ENCODE measurements around the gene SLC5A5. TPM values are rescaled to one million over a fixed set of nuclear protein-coding genes. Genes with fewer than 3 reads are reported as not detected.
"Not testable (repeated sequence)": the region's sequence is repeated elsewhere in the genome, so short reads cannot be mapped to it uniquely, and the experiment has no call there.

SLC5A5 gene
- total RNA-seq, 1 donor from 2014 or later = not detected

DNA sequence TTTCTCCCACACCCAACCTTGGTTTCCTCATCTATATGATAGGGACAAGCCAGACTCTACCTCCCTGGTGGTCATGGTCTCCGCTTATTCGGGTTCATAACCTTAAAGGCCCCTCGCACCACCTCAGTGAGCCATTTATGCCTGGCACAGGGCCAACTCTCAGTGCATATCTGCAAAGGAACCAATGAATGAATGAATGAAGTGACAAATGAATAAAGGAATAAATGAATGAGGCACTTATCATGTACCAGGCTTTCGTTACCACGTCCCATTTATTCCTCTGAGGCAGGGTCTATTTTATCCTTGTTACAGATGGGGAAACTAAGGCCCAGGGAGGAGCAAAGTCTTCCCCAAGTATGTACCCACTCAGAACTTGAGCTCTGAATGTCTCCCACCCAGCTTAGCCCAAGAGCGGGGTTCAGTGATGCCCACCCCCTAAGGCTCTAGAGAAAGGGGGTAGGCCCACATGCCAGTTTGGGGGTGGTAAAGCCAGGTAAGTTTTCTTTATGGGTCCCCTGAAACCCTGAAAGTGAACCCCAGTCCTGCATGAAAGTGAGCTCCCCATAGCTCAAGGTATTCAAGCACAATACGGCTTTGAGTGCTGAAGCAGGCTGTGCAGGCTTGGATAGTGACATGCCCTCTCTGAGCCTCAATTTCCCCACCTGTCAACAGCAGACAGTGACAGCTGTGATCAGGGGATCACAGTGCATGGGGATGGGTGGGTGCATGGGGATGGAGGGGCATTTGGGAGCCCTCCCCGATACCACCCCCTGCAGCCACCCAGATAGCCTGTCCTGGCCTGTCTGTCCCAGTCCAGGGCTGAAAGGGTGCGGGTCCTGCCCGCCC, 490 bp upstream of the SLC5A5 start:
- no peak for DNase-seq (ENCODE audit: low read depth in 2 of 2)

DNA sequence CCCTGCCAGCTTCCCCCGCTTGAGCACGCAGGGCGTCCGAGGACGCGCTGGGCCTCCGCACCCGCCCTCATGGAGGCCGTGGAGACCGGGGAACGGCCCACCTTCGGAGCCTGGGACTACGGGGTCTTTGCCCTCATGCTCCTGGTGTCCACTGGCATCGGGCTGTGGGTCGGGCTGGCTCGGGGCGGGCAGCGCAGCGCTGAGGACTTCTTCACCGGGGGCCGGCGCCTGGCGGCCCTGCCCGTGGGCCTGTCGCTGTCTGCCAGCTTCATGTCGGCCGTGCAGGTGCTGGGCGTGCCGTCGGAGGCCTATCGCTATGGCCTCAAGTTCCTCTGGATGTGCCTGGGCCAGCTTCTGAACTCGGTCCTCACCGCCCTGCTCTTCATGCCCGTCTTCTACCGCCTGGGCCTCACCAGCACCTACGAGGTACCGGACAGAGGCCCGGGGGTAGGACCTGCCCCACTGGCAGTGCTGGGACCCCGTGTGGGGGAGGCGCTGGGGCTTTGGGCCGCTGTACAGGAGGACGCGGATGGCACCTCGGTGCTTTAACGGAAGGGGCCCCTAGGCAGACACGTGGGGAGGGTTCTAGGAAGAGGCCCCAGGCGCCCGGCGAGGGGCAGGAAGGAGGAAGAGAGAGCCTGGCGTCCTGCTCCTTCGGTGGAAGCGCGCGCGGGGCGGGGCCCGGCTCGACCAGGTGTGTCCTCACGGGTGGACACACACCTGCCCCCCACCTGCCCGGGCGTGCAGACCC, 681 bp downstream of the SLC5A5 start:
- no peak for DNase-seq (ENCODE audit: low read depth in 2 of 2)

DNA sequence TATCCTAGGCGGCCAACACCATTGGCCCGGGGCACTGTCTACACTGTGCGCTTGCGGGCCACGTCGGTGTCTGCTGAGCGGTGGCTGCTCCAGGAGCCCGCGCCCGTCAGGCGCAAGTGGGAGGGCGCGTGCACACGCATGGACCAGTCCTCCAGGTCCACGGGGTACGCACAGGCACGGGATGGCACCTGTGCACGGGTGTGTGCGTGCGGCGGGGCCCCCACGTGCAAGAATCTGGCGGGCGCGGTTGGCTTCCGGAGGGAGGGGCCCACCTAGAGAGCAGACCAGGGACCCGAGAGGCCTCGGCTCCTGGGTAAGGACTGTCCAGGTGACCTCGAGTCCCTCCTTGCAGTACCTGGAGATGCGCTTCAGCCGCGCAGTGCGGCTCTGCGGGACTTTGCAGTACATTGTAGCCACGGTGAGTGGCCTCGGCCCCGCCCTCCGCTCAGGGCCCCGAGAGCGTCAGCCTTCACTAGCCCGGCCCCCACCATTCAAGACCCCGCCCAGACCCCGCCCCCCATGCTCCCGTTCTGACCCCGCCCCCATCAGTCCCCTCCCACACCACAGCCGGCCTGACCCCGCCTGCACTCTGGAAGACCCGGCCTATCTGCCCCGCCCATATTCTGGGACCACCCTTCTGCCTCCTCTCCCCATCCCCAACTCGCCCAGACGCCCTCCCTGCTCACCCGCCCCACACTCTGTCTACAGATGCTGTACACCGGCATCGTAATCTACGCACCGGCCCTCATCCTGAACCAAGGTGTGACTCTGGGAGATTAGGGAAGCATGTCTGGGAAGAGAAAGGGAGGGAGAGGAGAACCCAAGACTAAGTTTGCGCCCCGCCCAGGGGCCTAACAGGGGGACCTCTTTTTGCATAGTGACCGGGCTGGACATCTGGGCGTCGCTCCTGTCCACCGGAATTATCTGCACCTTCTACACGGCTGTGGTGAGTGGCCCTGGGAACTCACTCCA, 2.3 kb downstream of the SLC5A5 start:
- DNase-seq (ENCODE audit: low read depth in 2 of 2) = peak in 1 of 2 donors; percentile 28

DNA sequence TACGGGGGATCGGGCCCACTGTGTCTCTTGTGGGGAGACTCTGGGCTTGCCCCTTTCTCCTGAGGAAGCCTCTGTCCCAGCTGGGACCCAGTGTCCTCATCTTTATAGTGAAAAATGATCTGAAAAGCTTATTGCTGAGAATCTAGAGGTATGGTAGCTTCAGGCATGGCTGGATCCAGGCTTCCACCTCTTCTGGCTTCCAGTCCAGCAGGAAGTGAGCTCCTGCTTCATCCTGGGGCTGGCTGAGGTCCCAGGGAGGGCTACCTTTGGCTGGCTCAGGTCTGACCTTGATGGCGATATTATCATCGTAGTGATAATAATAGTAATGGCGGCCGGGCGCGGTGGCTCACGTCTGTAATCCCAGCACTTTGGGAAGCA, 3.0 kb downstream of the SLC5A5 start:
- no peak for DNase-seq (ENCODE audit: low read depth in 2 of 2)

DNA sequence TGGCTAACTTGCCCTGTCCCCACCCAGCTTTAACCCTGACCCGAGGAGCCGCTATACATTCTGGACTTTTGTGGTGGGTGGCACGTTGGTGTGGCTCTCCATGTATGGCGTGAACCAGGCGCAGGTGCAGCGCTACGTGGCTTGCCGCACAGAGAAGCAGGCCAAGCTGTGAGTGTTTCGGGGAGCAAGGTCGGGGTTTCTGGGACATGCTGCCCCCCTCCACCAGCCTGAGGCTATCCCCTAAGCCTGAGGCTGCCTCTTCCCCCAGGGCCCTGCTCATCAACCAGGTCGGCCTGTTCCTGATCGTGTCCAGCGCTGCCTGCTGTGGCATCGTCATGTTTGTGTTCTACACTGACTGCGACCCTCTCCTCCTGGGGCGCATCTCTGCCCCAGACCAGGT, 6.0 kb downstream of the SLC5A5 start:
- no peak for DNase-seq (ENCODE audit: low read depth in 2 of 2)

DNA sequence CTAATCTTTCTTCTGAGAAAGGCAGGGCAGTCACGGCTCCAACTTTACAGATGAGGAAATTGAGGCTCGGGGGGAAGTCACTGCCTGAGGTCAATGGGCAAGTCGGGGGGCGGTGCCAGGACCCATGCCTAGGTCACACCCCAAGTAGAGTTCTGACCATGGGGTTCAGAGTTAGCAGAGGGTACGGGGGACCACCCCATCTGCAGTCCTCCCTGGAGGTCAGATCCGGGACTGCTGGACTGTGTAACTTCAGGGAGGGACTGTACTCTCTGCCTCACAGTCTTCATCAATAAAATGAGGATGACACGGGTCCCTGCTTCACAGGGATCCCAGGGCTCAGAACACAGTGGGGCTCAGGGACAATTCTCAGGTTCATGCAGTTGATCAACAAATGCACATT, 7.7 kb downstream of the SLC5A5 start:
- DNase-seq (ENCODE audit: low read depth in 2 of 2) = no peak

DNA sequence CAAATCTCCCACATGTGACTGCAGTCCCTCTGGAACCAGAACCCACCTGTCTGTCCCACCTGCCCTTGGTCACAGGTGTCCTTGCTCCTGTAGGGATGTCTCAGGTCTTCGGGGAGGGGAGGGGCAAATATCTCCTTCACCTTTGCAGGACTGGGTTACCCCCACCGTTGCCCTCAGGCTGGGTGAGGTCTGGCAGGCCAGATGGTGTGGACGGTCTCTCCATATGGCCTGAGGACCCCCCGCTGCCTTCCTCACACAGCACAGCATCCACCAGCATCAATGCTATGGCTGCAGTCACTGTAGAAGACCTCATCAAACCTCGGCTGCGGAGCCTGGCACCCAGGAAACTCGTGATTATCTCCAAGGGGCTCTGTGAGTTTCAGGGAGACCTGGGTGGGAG, 10.0 kb downstream of the SLC5A5 start:
- DNase-seq (ENCODE audit: low read depth in 2 of 2) = no peak

DNA sequence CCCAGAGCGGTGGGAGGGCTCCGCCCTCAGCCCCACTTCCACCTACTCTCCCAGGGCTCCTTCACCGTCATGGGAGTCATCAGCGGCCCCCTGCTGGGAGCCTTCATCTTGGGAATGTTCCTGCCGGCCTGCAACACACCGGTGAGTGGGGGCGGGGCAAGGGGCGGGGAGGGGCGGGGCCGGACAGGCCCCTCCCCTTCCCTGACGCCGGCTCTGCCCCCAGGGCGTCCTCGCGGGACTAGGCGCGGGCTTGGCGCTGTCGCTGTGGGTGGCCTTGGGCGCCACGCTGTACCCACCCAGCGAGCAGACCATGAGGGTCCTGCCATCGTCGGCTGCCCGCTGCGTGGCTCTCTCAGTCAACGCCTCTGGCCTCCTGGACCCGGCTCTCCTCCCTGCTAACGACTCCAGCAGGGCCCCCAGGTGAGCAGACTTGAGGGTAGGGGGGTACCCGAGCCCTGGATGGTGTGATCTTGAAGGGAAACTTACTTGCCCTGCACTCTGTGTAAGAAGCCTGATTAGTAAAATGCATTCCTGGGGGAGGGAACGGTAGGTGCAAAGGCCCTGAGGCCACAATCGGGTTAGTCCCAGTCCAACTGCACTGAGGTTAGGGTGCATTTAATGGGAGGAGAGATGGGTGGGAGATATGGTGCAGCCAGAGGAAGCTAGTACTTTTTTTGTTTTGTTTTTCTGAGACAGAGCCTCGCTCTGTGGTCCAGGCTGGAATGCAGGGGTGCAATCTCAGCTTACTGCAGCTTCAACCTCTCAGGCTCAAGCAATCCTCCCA, 12.1 kb downstream of the SLC5A5 start:
- no peak for DNase-seq (ENCODE audit: low read depth in 2 of 2)

DNA sequence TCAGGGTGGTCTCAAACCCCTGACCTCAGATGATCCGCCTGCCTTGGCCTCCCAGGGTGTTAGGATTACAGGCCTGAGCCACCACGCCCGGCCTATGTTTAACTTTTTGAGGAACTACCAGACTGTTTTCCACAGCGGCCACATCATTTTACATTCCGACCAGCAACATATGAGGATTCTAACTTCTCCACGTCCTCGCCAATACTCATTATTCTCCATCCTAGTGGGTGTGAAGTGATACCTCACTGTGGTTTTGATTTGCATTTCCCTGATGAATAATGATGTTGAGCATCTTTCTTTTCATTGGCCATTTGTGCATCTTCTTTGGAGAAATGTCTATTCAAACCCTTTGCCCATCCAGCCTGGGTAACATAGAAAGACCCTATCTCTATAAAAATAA, 14.8 kb downstream of the SLC5A5 start:
- no peak for DNase-seq (ENCODE audit: low read depth in 2 of 2)

DNA sequence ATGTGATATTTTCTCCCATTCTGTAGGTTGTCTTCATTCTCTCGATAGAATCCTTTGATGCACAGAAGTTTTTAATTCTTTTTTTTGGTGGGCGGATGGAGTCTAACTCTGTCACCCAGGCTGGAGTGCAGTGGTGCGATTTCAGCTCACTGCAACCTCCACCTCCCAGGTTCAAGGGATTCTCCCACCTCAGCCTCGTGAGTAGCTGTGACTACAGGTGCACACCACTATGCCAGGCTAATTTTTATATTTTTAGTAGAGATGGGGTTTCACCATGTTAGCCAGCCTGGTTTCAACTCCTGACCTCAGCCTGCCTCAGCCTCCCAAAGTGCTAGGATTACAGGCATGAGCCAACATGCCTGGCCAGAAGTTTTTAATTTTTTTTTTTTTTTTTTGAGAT, 15.5 kb downstream of the SLC5A5 start:
- DNase-seq (ENCODE audit: low read depth in 2 of 2) = not testable (repeated sequence)

DNA sequence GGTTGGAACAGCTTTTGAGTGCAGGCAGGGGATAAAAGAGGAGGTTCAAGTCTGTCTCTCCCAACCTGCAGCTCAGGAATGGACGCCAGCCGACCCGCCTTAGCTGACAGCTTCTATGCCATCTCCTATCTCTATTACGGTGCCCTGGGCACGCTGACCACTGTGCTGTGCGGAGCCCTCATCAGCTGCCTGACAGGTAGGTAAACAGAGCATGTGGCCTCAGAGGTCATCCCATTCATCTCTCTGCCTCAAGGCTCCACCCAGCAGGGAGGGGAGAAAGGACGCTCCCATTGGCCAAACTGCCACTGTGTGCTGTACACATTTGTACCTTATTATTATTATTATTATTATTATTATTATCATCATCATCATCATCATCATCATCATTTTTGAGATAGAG, 16.5 kb downstream of the SLC5A5 start:
- DNase-seq (ENCODE audit: low read depth in 2 of 2) = no peak

DNA sequence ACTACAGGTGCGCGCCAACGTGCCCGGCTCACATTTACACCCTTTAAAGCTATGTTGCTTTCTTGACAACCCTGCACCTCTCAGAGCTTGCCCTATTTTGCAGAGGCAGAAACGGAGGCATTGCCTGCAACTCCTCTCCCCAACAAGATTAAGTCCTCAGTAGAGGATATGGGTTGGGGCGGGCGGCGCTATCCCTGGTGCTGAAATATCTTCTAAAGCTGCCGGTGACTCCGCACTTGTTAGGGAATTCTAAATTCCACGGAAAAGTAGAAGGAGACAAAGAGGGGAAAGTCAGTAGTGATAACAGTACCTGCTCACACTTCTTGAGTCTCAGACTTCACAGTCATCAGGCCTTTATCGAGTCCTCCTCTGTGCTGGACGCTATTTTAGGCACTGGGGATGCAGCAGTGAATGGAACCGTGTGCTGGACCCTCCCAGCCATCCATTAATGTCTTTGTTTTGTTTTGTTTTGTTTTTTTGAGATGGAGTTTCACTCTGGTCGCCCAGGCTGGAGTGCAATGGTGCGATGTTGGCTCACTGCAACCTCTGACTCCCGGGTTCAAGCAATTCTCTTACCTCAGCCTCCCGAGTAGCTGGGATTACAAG, 18.0 kb downstream of the SLC5A5 start:
- DNase-seq (ENCODE audit: low read depth in 2 of 2) = peak; percentile 57 to 60

DNA sequence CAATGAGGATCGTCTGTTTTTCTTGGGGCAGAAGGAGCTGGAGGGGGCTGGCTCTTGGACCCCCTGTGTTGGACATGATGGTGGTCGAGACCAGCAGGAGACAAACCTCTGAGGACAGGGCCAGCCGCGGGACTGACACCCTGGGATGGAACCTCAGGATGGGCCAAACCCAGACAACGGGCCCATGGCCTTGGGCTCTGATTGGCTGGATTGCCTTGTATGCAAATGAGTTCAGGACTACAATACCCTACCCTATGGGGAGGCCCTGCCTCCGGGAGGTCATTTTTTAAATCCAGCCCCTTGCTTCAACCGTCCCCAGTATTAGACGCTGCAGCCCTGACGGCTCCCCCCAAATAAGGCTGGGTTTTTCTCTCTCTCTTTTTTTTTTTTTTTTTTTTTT, 22.0 kb downstream of the SLC5A5 start:
- DNase-seq (ENCODE audit: low read depth in 2 of 2) = no peak

DNA sequence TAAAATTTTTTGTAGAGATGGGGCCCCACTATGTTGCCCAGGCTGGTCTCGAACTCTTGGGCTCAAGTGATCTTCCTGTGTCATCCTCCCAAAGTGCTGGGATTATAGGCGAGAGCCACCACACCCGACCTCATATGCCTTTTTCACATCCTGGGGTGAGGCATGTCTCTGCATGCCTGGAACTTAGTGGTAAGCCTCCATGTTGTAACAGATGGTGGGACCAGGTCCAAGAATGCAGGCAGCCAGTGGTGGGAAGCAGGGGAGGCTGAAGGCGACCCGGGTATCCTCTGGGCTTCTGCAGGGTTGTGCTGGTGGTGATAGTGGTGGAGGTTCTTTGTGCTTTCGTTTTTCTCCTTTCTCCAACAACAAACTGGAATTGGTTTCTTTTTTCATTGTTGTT, 31.0 kb downstream of the SLC5A5 start:
- DNase-seq (ENCODE audit: low read depth in 2 of 2) = peak in 1 of 2 donors; percentile 34

DNA sequence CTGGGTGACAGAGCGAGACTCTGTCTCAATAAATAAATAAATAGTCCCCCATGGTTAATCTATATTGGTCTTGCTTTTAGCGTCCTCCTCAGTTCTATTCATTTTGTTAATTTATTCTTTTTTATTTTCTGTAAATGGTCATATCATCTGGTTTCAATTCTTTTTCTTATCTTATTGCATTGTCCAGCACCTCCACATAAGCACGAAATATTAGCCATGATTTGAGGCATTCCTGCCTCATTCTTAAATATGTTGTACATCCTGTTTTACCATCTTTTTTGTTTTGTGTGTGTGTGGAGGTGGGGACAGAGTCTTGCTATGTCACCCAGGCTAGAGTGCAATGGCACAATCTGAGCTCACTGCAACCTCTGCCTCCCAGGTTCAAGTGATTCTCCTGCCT, 36.5 kb downstream of the SLC5A5 start:
- DNase-seq (ENCODE audit: low read depth in 2 of 2) = no peak

DNA sequence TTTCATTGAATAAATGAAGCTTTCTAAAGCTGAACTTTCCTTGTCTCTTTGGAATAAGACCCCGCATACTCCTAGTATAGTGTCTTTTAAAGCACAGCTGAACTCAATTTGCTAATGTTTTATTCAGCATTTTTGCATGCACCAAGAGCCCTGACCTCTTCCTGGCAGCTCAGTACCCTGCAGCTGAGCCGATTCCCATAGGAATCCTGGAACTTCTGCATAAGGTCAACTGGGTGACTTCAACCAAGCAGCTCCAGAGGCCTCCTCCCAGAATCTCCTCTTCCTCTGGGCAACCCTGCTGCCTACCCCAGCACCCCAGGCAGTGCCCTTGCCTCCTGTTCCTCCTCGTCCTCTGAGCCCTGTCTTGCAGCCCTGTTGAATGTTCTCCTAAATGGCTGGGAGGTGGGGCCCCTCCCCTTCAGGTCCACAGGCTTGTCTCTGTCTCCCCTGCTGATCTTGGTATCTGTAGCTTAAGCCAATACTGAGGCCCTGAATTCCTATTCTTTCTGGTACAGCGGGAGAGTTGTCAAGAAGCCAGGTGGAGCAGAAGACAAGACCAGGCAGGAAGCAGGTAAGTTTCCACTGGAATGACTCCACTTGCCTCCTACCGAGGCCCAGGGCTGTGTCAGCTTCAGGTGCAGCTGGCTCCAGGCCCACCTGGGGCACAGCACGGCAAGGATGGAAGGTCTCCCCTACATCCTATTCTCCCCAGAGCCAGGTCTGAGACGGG, 37.4 kb downstream of the SLC5A5 start:
- DNase-seq (ENCODE audit: low read depth in 2 of 2) = no peak

DNA sequence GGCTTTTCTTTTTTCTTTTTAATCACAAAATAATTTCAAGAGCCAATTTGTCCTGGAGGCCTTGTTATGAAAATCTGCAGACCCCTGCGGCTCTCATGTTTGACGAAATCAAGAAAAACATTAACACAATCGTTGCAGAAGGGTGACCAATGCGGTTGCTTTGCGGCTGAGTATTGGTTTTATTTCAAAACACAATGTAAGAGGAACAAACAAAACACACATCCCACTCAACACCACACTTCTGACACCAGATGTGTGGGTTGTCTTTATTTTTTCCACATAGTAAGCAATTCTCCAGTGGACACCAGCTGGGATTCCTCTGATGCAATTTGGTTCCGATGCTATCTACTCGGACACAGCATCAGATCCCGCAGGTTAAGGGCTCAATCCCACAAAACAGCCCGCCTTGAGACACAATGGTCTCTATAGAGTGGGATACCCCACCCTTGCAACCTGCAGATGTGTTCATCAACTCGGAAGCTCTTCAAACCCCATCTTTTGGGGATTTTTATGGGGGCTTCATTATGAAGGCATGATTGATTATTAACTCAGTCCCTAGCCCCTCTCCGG, 39.1 kb downstream of the SLC5A5 start:
- DNase-seq (ENCODE audit: low read depth in 2 of 2) = no peak

DNA sequence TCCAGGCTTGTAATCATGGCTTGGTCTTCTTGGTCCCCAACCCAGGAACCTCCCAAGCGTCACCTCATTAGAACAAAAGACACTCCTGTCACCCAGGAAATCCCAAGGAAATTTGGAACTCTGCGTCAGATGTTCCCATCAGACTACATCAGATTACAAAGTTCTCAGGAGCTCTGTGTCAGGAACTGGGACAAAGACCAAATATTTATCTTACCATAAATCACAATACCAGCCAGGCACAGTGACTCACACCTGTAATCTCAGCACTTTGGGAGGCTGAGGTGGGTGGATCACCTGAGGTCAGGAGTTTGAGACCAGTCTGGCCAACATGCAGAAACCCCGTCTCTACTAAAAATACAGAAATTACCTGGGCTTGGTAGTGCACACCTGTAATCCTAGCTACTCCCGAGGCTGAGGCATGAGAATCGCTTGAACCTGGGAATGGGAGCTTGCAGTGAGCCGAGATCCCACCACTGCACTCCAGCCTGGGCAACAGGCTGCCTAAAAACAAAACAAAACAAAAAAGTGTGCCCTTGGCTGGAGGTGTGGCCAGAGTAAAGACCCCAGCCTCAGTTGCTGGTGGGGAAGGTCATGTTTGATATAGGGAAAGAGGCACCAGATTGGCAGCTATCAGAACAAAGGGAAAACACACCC, 44.3 kb downstream of the SLC5A5 start:
- DNase-seq (ENCODE audit: low read depth in 2 of 2) = no peak

DNA sequence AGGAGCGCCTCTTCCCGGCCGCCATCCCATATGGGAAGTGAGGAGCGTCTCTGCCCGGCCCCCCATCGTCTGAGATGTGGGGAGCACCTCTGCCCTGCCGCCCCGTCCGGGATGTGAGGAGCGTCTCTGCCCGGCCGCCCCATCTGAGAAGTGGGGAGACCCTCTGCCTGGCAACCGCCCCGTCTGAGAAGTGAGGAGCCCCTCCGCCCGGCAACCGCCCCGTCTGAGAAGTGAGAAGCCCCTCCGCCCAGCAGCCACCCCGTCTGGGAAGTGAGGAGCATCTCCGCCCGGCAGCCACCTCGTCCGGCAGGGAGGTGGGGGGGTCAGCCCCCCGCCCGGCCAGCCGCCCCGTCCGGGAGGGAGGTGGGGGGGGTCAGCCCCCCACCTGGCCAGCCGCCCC, 46.4 kb downstream of the SLC5A5 start:
- DNase-seq (ENCODE audit: low read depth in 2 of 2) = not testable (repeated sequence)
